Type B pancreatic cell (in vitro differentiated cells): ENCODE results near the gene CRAMP1. TPM values are rescaled to one million over a fixed set of nuclear protein-coding genes. Genes with fewer than 3 reads are reported as not detected.

Experiments used
- DNase-seq: peaks from one replicate; pipeline ENCODE4 v3.0.0; 2021; ENCODE audit warnings: mixed read lengths; ENCODE audit not compliant: unreplicated experiment; ENCODE audit errors: extremely low spot score
- H3K27ac Mint-ChIP-seq: 2 replicates; pipeline ENCODE4 v1.8.0; 2021; ENCODE audit warnings: mild to moderate bottlenecking, mixed read lengths
- H3K27me3 Mint-ChIP-seq: 2 replicates; pipeline ENCODE4 v1.8.0; 2021; ENCODE audit warnings: mixed read lengths
- H3K36me3 Mint-ChIP-seq: 2 replicates; pipeline ENCODE4 v1.8.0; 2021; ENCODE audit warnings: mixed read lengths
- H3K4me1 Mint-ChIP-seq: one replicate; pipeline ENCODE4 v1.8.0; 2021; ENCODE audit warnings: mixed read lengths; ENCODE audit not compliant: unreplicated experiment
- H3K4me3 Mint-ChIP-seq: 2 replicates; pipeline ENCODE4 v1.8.0; 2021; ENCODE audit warnings: mild to moderate bottlenecking, mixed read lengths
- H3K9me3 Mint-ChIP-seq: 2 replicates; pipeline ENCODE4 v1.8.0; 2021; ENCODE audit warnings: mixed read lengths
- total RNA-seq: library from RNA; stranded (reverse); gene quantifications from 2 replicates; pipeline ENCODE4 v1.2.1, GENCODE V29; 2021; ENCODE audit warnings: low replicate concordance
- TF ChIP-seq, protein P1 (sequence below): fragments of 200-600 bp; sonication (generic); conservative IDR thresholded peaks from 2 replicates; pipeline ENCODE4 v1.5.0; 2021; ENCODE audit warnings: antibody characterized with exemption, mild to moderate bottlenecking

The CRAMP1 gene
- total RNA-seq, 1 donor from 2014 or later = 31.4 TPM

- DNase-seq = no peak
- Mint-ChIP-seq H3K4me1 (peaks cover 4% of the 10 kb centered on the region), H3K4me3 (no peak overlapping the region), H3K36me3 (peaks cover 8% of the 10 kb centered on the region), H3K9me3 (no peaks in the 10 kb centered on the region), H3K27me3 (no peaks in the 10 kb centered on the region), H3K27ac (no peak overlapping the region)
- TF ChIP-seq, protein P1, sequence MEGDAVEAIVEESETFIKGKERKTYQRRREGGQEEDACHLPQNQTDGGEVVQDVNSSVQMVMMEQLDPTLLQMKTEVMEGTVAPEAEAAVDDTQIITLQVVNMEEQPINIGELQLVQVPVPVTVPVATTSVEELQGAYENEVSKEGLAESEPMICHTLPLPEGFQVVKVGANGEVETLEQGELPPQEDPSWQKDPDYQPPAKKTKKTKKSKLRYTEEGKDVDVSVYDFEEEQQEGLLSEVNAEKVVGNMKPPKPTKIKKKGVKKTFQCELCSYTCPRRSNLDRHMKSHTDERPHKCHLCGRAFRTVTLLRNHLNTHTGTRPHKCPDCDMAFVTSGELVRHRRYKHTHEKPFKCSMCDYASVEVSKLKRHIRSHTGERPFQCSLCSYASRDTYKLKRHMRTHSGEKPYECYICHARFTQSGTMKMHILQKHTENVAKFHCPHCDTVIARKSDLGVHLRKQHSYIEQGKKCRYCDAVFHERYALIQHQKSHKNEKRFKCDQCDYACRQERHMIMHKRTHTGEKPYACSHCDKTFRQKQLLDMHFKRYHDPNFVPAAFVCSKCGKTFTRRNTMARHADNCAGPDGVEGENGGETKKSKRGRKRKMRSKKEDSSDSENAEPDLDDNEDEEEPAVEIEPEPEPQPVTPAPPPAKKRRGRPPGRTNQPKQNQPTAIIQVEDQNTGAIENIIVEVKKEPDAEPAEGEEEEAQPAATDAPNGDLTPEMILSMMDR = no peak
Observed at GRCh38 chr16:1630450-1631213, 18.5 kb downstream of the CRAMP1 start.

GRCh38 chr16:1631230-1631629, 19.1 kb downstream of the CRAMP1 start:
- Mint-ChIP-seq H3K27ac (no peak overlapping the region), H3K9me3 (no peaks in the 10 kb centered on the region), H3K27me3 (no peaks in the 10 kb centered on the region), H3K36me3 (peaks cover 8% of the 10 kb centered on the region), H3K4me3 (no peak overlapping the region), H3K4me1 (peaks cover 2% of the 10 kb centered on the region)
- TF ChIP-seq, protein P1 = no peak
- no peak for DNase-seq

- Mint-ChIP-seq H3K4me3 (no peak overlapping the region), H3K27me3 (no peaks in the 10 kb centered on the region), H3K9me3 (no peaks in the 10 kb centered on the region), H3K36me3 (peaks cover 8% of the 10 kb centered on the region), H3K27ac (no peak overlapping the region), H3K4me1 (no peaks in the 10 kb centered on the region)
- DNase-seq = no peak
- TF ChIP-seq, protein P1 = no peak
Observed at GRCh38 chr16:1631931-1632637, 19.9 kb downstream of the CRAMP1 start.

DNA sequence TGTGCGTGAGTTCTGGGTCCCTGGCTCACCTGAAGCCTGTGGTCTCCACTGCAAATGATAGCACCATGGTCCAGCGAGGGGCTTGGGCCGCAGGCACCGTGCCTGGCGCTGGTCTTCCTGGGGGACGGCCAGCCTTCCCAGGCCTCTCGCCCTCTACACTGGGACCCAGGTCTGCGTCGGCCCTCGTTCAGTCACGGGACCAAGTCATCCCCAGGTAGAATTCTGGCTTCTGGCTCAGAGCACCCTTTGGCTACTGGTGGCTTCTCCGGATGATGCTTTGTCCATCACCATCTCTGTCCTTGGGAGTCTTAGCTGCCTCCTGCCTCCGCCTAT, 20.4 kb downstream of the CRAMP1 start:
- TF ChIP-seq, protein P1 = no peak
- Mint-ChIP-seq H3K27me3 (no peaks in the 10 kb centered on the region), H3K9me3 (no peaks in the 10 kb centered on the region), H3K36me3 (peaks cover 8% of the 10 kb centered on the region), H3K4me1 (no peaks in the 10 kb centered on the region), H3K4me3 (no peak overlapping the region), H3K27ac (no peak overlapping the region)
- no peak for DNase-seq

DNA sequence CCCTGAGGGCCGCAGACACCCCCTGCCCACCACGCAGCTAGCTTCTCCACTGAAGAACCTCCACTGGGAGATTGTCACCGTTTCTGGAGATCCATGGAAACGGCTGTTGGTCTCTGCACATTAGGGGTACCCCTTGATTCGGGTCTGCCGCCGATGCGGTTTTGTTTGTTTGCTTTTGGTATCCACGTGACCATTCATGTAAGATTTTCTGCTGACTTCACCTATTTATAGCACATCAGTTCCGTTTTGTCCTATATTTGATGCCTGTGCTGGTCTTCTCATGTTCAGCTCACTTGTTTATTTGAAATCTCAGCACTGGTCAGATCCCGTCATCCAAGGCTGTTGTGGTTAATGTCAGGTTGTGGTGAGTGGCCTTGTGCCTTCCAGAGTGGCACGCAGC, 21.1 kb downstream of the CRAMP1 start:
- TF ChIP-seq, protein P1 = no peak
- Mint-ChIP-seq H3K36me3 (peaks cover 13% of the 10 kb centered on the region), H3K9me3 (no peaks in the 10 kb centered on the region), H3K27me3 (no peaks in the 10 kb centered on the region), H3K27ac (no peak overlapping the region), H3K4me3 (no peak overlapping the region), H3K4me1 (no peaks in the 10 kb centered on the region)
- DNase-seq = no peak
